K562 (cell line): ENCODE results near the gene PLEKHA6. TPM values are rescaled to one million over a fixed set of nuclear protein-coding genes. Genes with fewer than 3 reads are reported as not detected.

Source experiments
- ELK1 ChIP-seq: sonication (generic); formaldehyde crosslinking; IDR thresholded peaks from 2 replicates; pipeline ENCODE4 v1.8.1; 2022; ENCODE audit warnings: missing genetic modification reagents
- KLF1 ChIP-seq: fragments of 450-650 bp; IDR thresholded peaks from 2 replicates; pipeline ENCODE4 v1.6.1; 2016; ENCODE audit warnings: missing genetic modification characterization, missing compliant biosample characterization
- MITF ChIP-seq: IDR thresholded peaks from 2 replicates; pipeline ENCODE4 v1.6.1; 2014; ENCODE audit warnings: antibody characterized with exemption
- MLX ChIP-seq, 2 experiments: fragments of 450-650 bp in 1 of 2; sonication (generic) in 1 of 2; formaldehyde crosslinking; conservative IDR thresholded peaks; 2 replicates each; pipeline versions ENCODE4 v1.4.0 to v1.8.1; 2020 to 2022; ENCODE audit warnings: mild to moderate bottlenecking in 1 of 2, missing genetic modification reagents in 1 of 2
- NEUROD1 ChIP-seq: fragments of 150-350 bp; IDR thresholded peaks from 2 replicates; pipeline ENCODE4 v1.6.1; 2014; ENCODE audit warnings: borderline replicate concordance, low read length, low read depth; ENCODE audit not compliant: partially characterized antibody
- RBM39 ChIP-seq: fragments of 200-400 bp; formaldehyde crosslinking; optimal IDR thresholded peaks from 2 replicates; pipeline ENCODE3; 2018; ENCODE audit warnings: low read depth, low read length
- SREBF1 ChIP-seq: fragments of 150-350 bp; IDR thresholded peaks from 2 replicates; pipeline ENCODE4 v1.6.1; 2014; ENCODE audit warnings: antibody characterized with exemption, low read depth, low read length, borderline replicate concordance
- SREBF2 ChIP-seq: sonication (generic); formaldehyde crosslinking; IDR thresholded peaks from 2 replicates; pipeline ENCODE4 v1.4.0; 2020; ENCODE audit warnings: mild to moderate bottlenecking, missing genetic modification reagents
- ZBTB1 ChIP-seq: sonication (generic); formaldehyde crosslinking; IDR thresholded peaks from 2 replicates; pipeline ENCODE4 v1.8.1; 2023; ENCODE audit warnings: missing genetic modification reagents, low read depth, mild to moderate bottlenecking, borderline replicate concordance
- ZNF354B ChIP-seq: fragments of 250-450 bp; sonication (Bioruptor Pico); IDR thresholded peaks from 2 replicates; pipeline ENCODE4 v1.4.0; 2020
- polyA plus RNA-seq, 8 experiments: library from polyadenylated mRNA; depleted of rRNA in 4 of 8; stranded (reverse) in 5 of 8; unstranded in 3 of 8; fragments of >200 nt; fragmentation: Nextera tagmentation in 2 of 8; fragmentation: Illumina TruSeq in 1 of 8; extraction: Ambion mirVana in 2 of 8; extraction: Trizol in 1 of 8; gene quantifications; 2 replicates each; pipeline versions ENCODE4 v1.2.1 to v1.2.3, GENCODE V29; 2011 to 2014; ENCODE audit warnings: inconsistent platforms in 1 of 8, missing spikeins in 1 of 8
- total RNA-seq, 7 experiments: library from RNA; depleted of rRNA in 6 of 7; stranded (reverse); fragments of >200 nt in 6 of 7; fragmentation: Illumina TruSeq in 2 of 7; extraction: Trizol in 2 of 7; gene quantifications; 2 replicates each; pipeline versions ENCODE4 v1.2.1 to v1.2.3, GENCODE V29; 2011 to 2021; ENCODE audit warnings: low replicate concordance in 1 of 7
- TF ChIP-seq, protein P1 (sequence below): fragments of 450-650 bp; IDR thresholded peaks from 2 replicates; pipeline ENCODE4 v1.6.1; 2016; ENCODE audit warnings: low read depth
- TF ChIP-seq, protein P2 (sequence below): sonication (generic); formaldehyde crosslinking; IDR thresholded peaks from 2 replicates; pipeline ENCODE4 v1.8.0; 2022; ENCODE audit warnings: mild to moderate bottlenecking, missing genetic modification reagents

Gene PLEKHA6
- total and polyA plus RNA-seq, 9 of the 15 experiments (the other 6 are each of a cell fraction or from before 2014, with no cell fraction given) = under 0.01 to 0.33 (median 0.01) TPM; not detected in 4

GRCh38 chr1:204213668-204214662 lies 145.8 kb downstream of the PLEKHA6 start, which contains the start of gene GOLT1A (continued):
- TF ChIP-seq, protein P1, sequence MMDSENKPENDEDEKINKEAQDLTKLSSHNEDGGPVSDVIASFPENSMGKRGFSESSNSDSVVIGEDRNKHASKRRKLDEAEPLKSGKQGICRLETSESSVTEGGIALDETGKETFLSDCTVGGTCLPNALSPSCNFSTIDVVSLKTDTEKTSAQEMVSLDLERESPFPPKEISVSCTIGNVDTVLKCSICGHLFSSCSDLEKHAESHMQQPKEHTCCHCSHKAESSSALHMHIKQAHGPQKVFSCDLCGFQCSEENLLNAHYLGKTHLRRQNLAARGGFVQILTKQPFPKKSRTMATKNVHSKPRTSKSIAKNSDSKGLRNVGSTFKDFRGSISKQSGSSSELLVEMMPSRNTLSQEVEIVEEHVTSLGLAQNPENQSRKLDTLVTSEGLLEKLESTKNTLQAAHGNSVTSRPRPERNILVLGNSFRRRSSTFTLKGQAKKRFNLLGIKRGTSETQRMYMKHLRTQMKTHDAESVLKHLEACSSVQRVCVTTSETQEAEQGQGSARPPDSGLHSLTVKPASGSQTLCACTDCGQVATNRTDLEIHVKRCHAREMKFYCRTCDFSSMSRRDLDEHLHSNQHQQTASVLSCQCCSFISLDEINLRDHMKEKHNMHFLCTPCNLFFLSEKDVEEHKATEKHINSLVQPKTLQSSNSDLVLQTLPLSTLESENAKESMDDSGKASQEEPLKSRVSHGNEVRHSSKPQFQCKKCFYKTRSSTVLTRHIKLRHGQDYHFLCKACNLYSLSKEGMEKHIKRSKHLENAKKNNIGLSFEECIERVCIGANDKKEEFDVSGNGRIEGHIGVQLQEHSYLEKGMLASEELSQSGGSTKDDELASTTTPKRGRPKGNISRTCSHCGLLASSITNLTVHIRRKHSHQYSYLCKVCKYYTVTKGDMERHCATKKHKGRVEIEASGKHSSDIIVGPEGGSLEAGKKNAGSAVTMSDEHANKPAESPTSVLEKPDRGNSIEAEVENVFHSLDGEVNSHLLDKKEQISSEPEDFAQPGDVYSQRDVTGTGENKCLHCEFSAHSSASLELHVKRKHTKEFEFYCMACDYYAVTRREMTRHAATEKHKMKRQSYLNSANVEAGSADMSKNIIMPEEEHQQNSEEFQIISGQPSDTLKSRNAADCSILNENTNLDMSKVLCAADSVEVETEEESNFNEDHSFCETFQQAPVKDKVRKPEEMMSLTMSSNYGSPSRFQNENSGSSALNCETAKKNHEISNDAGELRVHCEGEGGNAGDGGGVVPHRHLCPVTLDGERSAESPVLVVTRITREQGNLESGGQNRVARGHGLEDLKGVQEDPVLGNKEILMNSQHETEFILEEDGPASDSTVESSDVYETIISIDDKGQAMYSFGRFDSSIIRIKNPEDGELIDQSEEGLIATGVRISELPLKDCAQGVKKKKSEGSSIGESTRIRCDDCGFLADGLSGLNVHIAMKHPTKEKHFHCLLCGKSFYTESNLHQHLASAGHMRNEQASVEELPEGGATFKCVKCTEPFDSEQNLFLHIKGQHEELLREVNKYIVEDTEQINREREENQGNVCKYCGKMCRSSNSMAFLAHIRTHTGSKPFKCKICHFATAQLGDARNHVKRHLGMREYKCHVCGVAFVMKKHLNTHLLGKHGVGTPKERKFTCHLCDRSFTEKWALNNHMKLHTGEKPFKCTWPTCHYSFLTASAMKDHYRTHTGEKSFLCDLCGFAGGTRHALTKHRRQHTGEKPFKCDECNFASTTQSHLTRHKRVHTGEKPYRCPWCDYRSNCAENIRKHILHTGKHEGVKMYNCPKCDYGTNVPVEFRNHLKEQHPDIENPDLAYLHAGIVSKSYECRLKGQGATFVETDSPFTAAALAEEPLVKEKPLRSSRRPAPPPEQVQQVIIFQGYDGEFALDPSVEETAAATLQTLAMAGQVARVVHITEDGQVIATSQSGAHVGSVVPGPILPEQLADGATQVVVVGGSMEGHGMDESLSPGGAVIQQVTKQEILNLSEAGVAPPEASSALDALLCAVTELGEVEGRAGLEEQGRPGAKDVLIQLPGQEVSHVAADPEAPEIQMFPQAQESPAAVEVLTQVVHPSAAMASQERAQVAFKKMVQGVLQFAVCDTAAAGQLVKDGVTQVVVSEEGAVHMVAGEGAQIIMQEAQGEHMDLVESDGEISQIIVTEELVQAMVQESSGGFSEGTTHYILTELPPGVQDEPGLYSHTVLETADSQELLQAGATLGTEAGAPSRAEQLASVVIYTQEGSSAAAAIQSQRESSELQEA = no peak
- TF ChIP-seq ZBTB1 (CRISPR knock-in tag) (no peak), RBM39 (no peak), ZNF354B (CRISPR knock-in tag) (no peak), SREBF1 (no peak), NEUROD1 (no peak), MITF (no peak), MLX (CRISPR knock-in tag; conservative IDR thresholded peaks at IDR 0.05) (no peak), SREBF2 (CRISPR knock-in tag) (no peak), ELK1 (CRISPR knock-in tag) (no peak), KLF1 (0 out of 2 replicates have a peak, but pooled peaks have one; percentile 26)
- TF ChIP-seq, protein P2, sequence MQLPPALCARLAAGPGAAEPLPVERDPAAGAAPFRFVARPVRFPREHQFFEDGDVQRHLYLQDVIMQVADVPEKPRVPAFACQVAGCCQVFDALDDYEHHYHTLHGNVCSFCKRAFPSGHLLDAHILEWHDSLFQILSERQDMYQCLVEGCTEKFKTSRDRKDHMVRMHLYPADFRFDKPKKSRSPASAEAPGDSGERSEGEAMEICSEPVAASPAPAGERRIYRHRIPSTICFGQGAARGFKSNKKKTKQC (CRISPR knock-in tag) = no peak
